ENCODE results near the gene RALGAPA2. TPM values are rescaled to one million over a fixed set of nuclear protein-coding genes. Genes with fewer than 3 reads are reported as not detected.

RALGAPA2 gene
- polyA plus RNA-seq, 1 experiment: 2.2 TPM

DNA sequence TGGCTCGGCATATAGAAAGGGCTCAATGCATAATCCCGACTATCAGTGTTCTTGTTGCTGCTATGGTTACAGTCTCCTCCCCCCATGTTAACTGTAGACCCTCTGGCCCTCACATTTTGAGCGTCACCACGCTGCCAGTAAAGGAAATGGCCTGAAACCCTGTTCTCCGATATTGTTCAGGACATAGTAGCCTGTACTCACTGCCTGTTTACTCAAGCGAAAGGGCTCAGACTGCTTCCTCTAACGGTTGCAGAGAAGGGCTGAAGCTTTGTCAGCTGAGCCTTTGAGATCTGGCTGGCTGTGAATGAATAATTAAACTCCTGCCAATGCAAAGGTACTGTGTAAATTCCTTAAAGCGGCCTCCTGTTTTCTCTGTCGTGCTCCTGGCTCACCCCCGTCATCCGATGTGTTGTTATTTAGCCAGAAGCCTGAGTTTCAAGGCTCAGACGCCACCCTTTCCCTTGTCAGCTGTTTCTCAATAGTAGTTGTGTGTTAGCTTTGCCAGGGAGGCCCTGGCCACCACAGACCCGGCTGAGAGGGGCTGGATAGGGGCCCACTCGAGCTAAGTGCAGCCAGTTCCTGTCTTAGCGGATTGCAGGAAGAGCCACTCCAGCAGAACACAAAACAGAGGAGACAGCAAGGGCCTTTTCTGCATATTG lies 31.2 kb upstream of the RALGAPA2 start:
- H3K9me3 ChIP-seq (ENCODE audit: control insufficient read depth, insufficient read depth, low read length): no peaks in the 10 kb centered on the region
- no peak for TF ChIP-seq CTCF (IDR thresholded peaks at IDR 0.05; ENCODE audit: low read depth, low read length)
- peaks cover 3% of the 10 kb centered on the region for H3K27me3 ChIP-seq (ENCODE audit: control insufficient read depth, insufficient read depth, low read length)
- no peak for DNase-seq (ENCODE audit: low read depth, low spot score)
- ChIA-PET POLR2A (no interaction called here), CTCF (no interaction called here)
- H3K27ac ChIP-seq (ENCODE audit: low read depth, low read length): no peak overlapping the region
- H3K4me3 ChIP-seq (ENCODE audit: low read depth, low read length): no peak overlapping the region

DNA sequence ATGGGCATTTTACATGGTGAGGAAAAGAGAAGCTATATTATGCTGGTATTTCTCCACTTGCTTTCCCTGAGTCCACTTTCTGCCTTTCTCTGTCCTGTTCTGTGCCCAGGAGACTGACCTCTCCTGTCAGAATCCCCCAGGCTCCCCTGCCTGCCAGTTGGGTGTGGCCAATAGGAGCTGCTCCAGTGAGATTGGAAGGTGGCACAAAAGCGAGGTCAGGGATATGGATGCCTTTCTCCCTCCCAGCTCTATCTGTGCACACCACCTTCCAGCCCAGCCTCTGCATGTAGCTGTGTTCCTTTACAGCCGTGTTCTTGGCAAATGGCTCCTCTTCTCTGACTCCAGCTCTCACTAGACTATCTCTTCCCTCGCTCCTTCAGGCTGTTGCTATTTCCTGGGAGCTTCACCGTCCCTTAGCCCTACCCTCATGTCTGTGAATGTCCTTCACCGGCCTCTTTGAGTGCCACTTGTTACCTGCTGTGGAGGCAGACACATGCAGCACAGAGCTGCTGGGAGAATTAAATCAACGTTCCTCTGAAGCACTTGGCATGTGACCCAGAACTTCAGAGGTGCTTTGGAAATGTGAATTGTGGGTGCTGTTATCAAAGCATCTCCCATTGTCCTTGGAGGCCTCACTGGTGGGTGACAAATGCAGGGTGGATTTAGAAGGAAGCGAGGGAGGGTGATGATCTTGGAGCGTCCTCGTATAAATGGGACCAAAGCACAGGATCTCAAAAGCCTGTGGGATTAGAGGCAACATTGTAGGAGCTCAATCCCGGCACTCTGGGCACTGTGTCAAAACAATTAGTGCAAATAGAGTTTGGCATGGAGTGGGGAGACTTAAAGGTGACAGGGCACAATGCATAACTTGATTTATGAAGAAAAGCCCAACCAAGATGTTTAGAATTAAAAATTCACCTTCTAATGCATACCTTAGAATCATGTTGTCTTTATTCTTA lies 28.9 kb upstream of the RALGAPA2 start:
- Histone ChIP-seq H3K4me3 (ENCODE audit: low read depth, low read length) (no peak overlapping the region), H3K27ac (ENCODE audit: low read depth, low read length) (no peak overlapping the region), H3K27me3 (ENCODE audit: control insufficient read depth, insufficient read depth, low read length) (peaks cover 3% of the 10 kb centered on the region), H3K9me3 (ENCODE audit: control insufficient read depth, insufficient read depth, low read length) (no peaks in the 10 kb centered on the region)
- ChIA-PET POLR2A (no interaction called here), CTCF (interaction anchor here (0.6 kb wide), 2 partner anchors 75 to 1132 kb away, joined by 3 to 5 read pairs; no protein-coding TSS in a partner anchor)
- DNase-seq (ENCODE audit: low read depth, low spot score): no peak
- no peak for TF ChIP-seq CTCF (IDR thresholded peaks at IDR 0.05; ENCODE audit: low read depth, low read length)

GRCh38 chr20:20740541-20740940 lies 28.1 kb upstream of the RALGAPA2 start:
- DNase-seq (ENCODE audit: low read depth, low spot score): no peak
- POLR2A ChIA-PET: no interaction called here
- Histone ChIP-seq H3K27ac (ENCODE audit: low read depth, low read length) (no peak overlapping the region), H3K4me3 (ENCODE audit: low read depth, low read length) (no peak overlapping the region), H3K9me3 (ENCODE audit: control insufficient read depth, insufficient read depth, low read length) (no peaks in the 10 kb centered on the region), H3K27me3 (ENCODE audit: control insufficient read depth, insufficient read depth, low read length) (peaks cover 3% of the 10 kb centered on the region)
- no peak for TF ChIP-seq CTCF (IDR thresholded peaks at IDR 0.05; ENCODE audit: low read depth, low read length)
- CTCF ChIA-PET: interaction anchor here (0.6 kb wide), 1 partner anchor 74 kb away, joined by 5 read pairs; no protein-coding TSS in a partner anchor

- no peak for TF ChIP-seq CTCF (IDR thresholded peaks at IDR 0.05; ENCODE audit: low read depth, low read length)
- DNase-seq (ENCODE audit: low read depth, low spot score): no peak
- H3K9me3 ChIP-seq (ENCODE audit: control insufficient read depth, insufficient read depth, low read length): no peaks in the 10 kb centered on the region
- CTCF ChIA-PET: no interaction called here
- no peaks in the 10 kb centered on the region for H3K27me3 ChIP-seq (ENCODE audit: control insufficient read depth, insufficient read depth, low read length)
- no peak overlapping the region for H3K4me3 ChIP-seq (ENCODE audit: low read depth, low read length)
- POLR2A ChIA-PET: no interaction called here
- no peak overlapping the region for H3K27ac ChIP-seq (ENCODE audit: low read depth, low read length)
These were observed 24.7 kb upstream of the RALGAPA2 start for GRCh38 chr20:20737158-20737557.

- no peaks in the 10 kb centered on the region for H3K27me3 ChIP-seq (ENCODE audit: control insufficient read depth, insufficient read depth, low read length)
- no peaks in the 10 kb centered on the region for H3K9me3 ChIP-seq (ENCODE audit: control insufficient read depth, insufficient read depth, low read length)
- ChIA-PET POLR2A (no interaction called here), CTCF (no interaction called here)
- H3K4me3 ChIP-seq (ENCODE audit: low read depth, low read length): no peak overlapping the region
- DNase-seq (ENCODE audit: low read depth, low spot score): no peak
- no peak overlapping the region for H3K27ac ChIP-seq (ENCODE audit: low read depth, low read length)
- no peak for TF ChIP-seq CTCF (IDR thresholded peaks at IDR 0.05; ENCODE audit: low read depth, low read length)
These were observed 23.9 kb upstream of the RALGAPA2 start for GRCh38 chr20:20736303-20736702.
